Measurements from ENCODE around the gene ROR1.

Gene ROR1

DNA sequence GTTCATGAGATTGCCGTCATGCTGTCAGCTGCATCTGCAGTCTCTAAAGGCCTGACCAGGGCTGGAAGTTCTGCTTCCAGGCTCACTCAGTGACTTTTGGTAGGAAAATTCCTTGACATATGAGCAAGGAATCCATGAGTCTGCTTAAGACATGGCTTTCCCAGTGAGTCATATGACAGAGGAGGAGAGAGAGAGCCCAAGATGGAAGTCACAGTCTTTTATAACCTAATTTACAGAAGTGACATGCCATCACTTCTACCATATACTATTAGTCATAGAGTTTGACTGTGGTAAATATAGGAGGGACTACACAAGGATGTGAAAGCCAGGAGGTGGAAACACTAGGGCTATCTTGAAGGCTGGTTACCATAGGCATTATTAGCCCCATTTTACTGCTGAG, 115.2 kb downstream of the ROR1 start:
- DNase-seq = no peak

DNA sequence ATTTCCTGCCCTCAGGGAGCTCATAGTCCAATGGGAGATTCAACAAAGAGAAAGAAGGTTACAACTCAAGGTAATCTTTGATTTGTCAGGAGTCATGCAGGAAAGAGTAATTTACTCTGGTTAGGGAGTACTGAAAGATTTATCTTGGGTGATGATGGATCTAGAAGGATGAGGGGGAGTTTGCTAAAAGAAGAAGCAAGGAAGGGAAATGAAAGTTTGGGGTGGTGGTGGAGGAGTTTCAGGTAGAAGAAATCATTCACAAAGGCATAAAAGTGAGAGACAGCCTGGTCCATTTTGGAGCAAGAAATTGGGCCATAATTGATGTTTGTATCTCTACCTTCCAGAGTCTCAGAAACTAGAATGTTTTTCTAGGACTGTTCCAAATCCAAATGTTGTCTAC, 116.7 kb downstream of the ROR1 start:
- DNase-seq = no peak

DNA sequence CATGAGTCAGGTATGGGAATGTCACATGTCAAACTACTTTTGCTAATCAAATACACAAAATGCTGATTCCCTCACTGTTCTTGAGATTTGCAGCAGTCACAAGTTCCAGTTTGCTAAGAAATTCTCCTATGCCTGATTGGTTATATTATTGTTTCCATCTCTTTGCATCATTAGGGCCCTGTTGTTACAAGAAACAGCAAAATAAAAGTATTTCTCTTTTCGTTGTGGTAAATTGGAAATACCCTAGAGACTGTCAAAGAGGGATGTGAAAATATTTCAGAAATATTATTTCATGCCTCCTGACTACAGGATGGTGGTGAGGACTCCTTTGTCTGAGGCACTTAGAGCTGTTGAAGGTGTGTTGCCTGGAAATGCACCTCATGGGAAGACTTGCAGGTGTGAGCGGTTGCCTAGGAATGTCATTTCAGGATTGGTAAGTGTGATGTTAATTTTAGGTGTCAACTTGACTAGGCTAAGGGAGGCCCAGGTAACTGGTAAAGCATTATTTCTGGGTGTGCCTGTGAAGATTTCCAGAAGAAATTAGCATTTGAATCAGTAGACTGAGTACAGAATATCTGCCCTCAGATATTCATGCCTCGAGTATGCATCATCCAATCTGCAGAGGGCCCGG, 117.4 kb downstream of the ROR1 start:
- DNase-seq = no peak

DNA sequence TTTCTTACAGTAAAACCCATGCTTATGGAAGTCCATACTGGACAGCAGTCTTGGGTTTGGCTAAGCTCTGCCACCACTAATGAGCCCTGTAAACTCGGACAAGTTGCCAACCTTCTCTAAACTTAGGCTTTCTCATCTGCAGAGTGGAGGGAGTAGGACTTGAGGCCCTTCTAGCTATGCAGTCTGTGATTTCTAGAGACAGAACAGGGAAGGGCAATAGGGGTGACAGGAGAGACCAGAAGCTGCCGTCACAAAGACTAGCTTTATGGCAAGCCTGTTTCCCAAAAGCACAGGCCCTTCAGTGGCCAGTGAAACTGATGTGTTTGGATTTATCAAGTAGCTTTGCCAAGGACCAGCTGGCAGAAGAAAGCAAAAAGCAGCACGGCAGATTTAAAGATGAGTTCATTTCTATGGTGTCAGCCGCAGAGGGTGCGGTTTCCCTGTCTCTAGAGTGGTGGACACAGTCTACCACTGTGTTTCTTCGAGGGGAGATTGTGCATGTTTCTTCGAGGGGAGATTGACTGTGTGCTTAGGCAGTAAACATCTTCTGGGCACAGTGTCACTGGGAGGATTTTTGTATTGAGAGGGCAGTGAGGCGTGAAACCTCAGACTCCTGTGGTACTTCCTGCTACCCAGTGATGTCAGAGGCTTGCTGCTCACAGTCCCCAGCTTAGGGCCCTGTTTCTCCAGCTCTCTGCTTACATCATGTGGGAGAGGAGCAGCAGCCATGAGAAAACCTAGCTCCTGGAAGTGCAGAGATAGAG, 119.0 kb downstream of the ROR1 start:
- no peak for DNase-seq

DNA sequence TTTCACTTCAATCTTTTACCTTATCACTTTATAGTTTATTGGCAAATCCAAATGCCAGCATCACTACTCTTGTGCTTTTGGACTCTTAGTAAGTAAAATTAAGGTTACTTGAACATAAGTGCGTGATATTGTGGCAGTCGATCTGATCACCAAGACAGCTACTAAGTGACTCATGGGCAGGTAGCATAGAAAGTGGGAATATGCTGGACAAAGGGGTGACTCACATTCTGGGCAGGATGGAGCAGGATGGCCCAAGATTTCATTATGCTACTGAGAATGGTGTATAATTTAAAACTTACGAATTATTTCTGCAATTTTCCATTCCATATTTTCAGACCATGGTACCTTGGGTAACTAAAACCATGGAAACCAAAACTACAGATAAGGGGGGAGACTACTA, 120.2 kb downstream of the ROR1 start:
- no peak for DNase-seq

DNA sequence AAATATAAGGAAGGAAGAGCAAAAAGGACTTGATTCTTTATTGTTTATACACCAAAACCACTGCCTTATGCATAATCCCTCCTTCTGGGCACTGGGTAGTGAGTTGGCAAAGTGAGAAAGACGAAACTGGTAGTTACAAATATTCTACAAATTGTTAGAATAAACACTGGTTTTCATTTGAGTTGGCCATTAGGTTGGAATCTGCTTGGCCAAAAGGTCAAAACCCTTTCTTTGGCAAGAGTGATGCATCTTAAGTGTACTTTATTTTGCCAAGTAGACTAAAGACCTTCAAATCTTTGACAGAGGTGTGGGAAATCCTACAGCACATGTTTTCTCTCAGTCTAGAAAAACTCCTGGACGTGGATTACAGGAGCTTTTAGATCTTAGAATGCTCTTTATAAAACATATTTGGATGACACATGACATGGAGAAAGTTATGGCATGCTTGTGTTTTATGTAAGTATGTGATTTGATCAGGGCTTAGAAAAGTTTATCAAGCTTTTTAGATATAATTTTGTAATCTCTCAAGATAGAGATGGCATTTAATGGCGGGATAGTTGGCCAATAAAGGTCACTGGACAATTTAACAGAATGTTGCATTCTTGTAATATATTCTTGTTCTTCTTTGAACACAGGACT, 120.9 kb downstream of the ROR1 start:
- no peak for DNase-seq

DNA sequence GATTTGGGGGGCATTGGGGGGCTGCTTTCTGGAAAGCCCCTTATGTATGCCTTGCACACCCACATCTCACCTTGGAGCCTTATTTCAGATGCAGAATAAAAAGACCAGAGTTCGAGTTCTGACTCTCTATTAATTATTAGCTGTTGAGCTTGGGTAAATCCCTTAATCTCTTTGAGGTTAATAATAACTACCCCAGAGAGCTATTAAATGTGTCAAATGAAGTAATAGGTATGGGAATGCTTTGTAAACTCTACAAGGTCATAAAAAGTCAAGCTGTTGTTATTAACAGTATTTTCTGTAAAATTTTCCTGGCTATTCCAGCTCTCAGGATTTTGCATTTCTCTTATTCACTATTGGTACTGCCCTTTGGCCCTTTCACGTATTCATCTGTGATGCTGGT, 122.9 kb downstream of the ROR1 start:
- no peak for DNase-seq

DNA sequence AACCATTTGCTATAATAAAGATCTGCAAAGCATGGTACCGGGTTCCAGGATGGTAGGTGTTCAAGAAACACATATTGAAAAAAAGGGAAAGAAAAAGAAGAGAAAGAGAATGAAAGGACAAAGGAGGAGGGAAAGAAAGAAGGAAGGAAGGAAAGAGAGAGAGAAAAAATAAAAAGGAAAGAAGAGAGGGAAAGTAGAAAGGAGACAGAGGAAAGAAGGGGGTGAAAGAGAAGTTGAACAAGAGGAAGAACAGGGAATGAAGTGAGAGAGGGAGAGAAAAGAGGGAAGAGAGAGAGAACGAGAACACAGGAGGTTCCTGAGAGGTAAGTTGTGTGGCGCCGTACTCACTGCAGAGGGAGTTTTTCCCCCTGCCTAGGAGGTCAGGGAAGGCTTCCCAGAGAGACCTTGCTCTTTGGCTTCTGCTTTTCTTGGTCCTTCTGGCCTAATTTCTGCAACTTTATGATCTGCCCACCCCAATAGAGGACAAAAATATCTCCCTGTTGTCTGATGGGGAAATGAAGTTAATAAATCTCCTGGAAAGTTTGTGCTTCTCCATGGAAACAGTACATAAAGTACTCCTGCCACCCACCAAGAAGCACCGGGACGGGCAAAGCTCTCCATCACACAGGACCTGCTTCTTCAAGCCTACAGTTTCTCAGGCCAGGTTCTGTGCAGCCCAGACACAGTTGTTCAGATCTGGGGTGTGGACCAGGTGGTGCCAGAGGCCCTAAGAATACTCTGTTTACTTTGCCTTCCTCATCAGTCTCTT, 124.8 kb downstream of the ROR1 start:
- DNase-seq = no peak

DNA sequence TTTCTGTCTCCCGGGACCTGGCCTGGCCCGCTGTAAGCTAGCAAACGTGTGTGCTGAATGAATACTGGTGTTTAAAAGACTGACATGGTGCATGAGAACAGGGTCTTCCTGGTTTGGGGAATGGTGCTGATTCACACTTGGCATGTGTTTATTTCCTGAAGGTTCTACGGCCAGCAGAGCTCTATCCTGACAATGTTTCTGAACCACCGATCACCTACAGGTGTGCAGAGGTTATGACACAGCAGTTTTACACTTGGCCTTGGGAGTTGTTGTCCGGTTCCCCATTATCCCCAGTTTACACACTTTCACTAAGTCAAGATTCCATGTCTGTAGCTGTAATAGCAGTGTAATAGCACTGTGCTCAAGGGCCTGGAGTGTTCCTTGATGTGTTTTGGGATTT, 127.3 kb downstream of the ROR1 start:
- DNase-seq = no peak

DNA sequence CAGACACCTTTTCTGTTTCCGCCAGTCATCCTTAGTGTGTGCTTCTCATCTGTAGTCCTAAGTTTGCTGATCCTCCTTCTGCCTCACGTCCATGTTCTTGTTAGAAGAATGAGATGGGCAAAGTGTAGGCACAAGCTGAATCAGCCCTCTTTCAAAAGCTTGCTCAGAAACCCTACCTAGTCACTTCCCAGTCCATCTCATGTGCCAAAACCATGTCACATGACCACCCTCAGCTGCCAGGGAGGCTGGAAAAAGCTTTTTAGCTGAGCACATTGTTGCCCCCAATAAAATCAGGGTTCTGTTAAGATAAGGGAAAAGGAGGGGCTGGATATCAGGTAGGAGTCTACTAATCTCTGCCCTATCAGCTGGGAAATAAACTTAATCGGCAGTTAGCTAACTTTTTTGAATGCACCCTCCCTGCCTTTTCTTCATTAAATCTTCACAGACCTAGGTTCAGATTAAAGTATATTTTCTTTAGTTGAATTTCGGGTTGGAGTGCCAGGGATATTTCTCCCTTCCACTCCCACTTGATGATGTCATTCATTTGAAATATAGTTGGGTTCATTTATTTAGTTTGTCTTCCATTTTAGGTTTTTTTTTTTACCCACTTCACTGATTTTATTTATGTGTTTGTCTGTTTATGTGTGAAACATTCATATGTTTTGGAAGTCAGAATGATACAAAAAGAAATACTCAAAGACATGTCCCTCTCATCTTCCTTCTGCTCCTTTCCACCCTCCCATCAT, 129.2 kb downstream of the ROR1 start:
- DNase-seq = no peak

DNA sequence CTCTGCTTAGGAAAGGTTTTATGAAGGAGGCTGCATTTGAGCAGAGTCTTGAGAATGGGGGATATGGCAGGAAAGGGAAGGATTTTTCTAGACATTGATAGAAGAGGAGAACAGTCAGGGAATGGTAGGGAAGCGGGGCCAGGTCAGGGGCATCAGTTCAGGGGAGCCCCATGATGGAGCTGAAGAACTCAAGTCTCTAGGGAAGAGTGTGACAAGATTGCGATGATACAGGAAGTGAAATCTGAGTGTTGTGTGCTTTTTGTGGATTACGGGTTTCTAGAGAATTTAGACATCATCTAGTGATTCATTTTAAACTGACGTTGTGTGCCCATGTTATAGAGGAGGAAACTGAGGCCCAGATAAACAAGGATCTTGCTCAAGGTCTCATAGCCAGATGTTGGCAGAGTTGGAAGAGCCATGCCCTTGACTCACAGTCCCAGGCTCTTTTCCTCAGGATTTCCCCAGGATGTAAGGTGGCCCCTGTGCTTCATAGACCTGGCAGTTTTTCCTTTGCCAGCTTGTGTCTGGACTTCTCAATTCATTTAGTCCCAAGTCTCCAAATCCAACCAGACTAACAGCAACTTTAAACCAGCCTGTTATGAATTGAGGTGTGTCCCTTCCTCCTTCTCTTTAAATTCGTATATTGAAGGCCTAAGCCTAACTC, 130.3 kb downstream of the ROR1 start:
- DNase-seq = no peak

DNA sequence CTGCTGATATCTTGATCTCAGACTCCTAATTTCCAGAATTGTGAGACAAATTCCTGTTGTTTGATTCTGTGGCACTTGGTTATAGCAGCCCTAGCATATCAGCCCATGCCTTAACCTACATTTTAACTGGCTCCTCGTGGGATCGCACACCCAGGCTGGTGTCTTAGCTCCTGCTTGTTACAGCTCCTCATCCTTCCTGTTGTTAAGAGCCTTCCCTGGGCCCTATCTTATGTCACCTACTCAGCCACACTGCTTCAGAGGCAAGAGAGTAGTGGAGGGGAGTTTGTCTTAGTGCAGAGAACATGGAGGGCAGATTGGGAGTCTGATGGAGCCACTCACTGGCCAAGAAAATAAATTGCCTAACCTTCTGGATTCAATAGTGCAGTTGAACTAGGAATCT, 131.0 kb downstream of the ROR1 start:
- DNase-seq = no peak

DNA sequence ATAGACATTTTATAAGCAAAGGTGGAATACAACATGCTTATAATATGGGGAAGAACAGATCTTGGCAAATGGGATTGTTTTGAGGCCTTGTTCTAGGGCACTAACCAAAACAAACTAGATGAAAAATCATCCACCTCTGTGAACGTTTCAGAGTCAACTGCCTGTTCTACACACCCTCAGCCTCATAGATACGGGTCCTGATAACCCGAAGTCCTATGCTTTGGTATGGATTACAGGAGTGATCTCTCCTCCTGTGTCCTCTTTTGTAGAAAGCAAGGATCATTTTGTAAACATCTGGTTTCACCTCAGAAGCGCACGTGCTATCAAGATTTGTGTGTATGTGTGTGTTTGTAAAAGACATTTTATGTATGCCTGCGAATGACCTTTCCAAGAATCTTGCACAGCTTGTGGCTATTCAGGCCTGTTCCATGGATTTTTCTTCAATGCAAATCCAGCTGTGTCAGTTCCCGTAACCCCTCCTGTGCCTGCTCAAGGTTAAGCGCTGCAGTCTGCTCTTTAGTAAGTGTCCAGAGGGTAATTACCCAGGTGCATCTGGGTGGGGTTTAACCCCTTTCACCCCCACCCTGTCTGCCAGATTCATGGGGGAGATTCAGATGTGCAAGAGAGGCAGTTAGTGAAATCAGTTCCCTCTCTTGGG, 132.4 kb downstream of the ROR1 start:
- no peak for DNase-seq

DNA sequence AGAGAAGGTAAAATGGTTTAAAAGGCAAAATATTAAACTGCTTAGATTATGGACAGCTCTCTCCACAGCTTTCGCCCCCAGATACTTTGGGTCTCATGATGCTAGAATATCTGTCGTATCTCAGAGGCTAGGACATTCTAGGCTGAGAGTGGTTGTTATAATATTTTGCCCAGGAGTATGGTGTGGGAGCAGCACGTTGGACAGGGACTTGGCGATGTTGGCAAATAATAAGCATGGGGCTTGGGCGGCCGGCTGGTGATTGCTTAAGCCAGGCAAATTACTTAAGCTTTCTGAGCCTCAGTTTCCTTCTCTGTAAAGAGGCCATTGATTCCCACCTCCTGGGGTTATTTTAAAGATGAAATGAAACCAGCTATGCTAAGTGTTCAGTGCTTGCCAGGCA, 133.2 kb downstream of the ROR1 start:
- no peak for DNase-seq

DNA sequence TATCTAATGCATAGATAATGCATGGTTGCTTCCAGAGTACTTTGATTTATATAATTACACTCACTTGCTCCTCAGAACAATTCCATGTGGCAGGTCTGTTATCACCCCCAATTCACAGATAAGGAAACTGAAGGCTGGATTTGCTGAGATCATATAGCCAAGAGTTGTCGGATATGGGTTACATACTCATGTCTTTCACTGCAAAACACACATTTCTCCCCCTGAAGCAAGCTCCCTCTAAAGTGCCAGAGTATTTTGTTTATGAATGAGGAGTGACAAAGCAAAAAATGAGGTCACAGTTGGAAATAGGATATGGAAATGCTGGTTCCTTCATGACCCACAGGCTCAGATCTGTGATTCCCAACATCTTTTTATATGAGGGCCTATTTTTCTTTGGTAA, 134.2 kb downstream of the ROR1 start:
- DNase-seq = no peak

DNA sequence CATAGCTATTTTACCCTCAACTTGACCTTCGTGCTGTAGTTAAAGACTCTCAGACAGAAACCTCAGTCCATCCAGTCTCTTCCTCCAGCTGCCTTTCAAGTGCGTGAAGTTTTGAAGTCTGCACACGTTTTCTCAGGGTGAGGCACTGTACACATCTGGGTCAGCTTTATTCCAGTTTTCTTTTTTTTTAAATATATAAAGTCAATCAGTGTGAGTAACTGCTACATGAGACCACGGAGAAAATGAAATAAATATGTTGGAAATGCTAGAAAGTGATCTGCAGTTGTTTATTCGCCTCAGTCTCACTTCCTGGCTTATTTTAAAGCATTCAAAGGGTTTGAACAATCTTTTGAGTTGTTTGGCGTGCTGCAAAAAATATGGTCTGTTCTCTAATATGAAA, 135.7 kb downstream of the ROR1 start:
- DNase-seq = no peak

DNA sequence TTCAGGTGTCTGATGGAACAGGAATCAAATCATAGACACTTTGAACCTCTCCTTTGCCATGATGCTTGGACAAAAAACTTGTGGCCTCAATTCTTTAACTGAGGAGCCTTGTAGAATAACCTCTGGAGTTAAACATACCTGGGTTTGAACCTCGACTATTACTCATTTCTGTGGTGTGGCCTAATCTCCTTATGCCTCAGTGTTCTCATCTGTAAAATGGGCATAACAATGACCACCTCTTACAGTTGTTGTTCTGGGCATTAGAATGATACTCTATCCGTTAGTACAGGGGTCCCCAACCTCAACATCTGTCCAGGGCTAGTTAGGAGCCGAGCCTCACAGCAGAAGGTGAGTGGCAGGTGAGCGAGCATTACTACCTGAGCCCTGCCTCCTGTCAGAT, 137.2 kb downstream of the ROR1 start:
- no peak for DNase-seq

DNA sequence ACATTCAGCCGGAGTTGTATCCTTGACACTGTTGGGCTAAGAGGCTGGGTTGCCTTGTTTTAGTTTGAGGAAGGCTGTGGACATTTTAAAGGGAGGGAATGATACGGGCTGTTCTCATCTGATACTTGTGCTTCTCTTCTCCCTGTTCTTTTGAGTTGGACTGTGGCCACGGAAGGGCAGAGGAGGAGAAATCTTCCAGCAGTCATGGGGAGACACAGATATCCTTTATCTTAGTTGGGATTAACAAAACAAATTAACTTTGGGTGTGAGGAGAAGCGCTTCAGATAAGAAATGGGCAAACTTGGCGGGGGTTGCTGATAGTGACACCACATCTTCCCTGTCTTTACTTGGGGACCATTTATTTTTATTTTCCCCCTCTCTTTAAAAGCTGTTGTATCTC, 138.8 kb downstream of the ROR1 start:
- no peak for DNase-seq

DNA sequence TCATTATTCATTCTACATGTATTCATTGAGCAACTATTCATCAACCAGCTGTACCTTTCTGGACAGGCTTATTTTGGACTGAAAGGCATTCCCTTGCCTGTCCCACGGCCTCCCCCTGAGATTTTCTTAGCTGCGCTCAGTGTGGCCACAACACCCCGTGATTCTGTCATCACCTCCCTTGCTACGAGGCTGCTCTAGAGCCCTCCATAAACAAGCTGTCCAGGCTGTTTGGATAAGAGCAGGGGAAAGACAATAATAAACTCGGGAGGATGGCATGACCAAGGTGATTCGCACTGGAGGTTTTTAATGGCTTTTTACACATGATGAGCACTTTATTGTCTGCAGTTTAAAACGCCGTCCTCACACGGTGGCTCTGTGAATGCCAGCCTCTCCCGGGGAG, 139.7 kb downstream of the ROR1 start:
- DNase-seq = no peak

DNA sequence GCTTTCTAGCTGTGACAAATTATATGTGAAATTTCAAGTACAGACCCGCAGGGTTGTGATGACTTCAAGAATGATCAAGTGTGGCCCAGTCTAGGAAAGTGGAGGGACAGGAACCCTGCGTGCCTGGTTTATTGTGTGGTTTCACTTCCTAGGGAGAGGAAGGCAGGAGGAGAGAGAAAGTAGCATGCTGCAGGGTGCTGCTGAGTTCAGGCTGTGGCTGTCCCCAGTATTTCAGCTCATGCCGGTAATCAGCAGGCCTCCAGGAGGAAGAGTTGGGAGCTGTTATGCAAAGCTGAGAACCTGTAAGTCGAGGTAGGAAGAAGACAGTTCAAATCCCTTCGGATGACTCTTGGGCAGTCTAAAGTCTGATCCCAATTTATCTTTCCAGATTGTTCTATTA, 140.4 kb downstream of the ROR1 start:
- DNase-seq = no peak

DNA sequence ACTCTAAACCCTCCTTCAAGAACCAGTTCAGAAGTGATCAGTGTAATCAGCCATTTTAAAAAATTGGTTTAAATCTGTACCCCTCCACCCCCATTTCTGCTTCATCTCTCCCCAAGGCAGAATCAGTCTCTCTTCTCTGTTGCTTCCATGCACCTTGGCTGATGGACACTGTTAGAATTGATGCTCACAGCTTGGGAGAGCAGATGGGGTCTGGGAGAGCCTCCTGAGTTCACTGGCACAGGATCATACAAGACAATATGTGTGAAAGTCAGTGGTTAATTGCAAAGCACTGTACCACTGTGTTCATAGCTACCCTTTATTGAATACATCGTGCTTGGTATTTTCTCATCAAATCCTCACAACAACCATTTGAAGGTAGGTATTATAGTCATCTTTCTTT, 140.9 kb downstream of the ROR1 start:
- DNase-seq = no peak

DNA sequence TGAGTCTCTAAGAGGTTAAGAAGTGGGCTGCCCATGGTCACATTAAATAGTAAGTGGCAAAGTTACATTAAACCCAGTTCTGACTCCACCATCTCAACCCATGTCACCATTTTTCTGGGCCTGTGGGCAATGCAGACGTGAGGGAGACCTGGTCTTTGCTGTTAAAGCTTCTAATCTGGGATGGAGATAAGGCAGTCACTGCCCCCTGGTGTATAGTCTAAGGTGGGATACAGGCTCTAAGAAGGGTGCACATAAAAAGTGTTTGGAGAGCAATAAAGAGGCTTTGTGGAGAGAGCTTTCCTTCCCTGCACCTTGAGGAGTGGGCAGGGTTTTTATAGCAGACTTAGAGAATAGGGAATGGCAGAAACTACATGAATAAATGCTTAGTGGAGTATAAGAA, 141.3 kb downstream of the ROR1 start:
- no peak for DNase-seq

All from stimulated activated naive CD4-positive, alpha-beta T cell (primary cell).